Measurements from ENCODE around the gene CMSS1.

DNA sequence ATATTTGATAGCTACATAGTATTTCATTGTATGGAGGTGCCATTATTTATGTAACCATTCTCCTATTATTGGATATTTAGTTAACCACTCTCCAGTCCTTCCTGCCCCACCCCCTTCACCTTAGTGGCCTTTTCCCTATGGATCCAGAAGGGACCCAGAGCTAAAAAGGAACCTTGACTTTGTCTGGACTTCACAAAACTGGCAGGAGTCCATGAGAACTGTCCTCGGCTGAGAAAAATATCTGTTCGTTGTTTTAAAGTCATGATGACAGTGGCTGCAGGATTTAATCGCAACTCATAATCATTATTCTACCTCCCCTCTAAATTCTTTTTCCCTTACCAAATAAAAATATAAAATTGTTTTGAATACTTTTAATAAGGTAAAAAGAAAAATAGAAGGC lies 129.7 kb downstream of the CMSS1 start:
- TF ChIP-seq POLR2AphosphoS5 (IDR thresholded peaks at IDR 0.05; ENCODE audit: low read depth, low read length): no peak
- no peak for TF ChIP-seq SIN3A (IDR thresholded peaks at IDR 0.05; ENCODE audit: borderline replicate concordance, insufficient read depth, low read length)
- TF ChIP-seq, protein P1, sequence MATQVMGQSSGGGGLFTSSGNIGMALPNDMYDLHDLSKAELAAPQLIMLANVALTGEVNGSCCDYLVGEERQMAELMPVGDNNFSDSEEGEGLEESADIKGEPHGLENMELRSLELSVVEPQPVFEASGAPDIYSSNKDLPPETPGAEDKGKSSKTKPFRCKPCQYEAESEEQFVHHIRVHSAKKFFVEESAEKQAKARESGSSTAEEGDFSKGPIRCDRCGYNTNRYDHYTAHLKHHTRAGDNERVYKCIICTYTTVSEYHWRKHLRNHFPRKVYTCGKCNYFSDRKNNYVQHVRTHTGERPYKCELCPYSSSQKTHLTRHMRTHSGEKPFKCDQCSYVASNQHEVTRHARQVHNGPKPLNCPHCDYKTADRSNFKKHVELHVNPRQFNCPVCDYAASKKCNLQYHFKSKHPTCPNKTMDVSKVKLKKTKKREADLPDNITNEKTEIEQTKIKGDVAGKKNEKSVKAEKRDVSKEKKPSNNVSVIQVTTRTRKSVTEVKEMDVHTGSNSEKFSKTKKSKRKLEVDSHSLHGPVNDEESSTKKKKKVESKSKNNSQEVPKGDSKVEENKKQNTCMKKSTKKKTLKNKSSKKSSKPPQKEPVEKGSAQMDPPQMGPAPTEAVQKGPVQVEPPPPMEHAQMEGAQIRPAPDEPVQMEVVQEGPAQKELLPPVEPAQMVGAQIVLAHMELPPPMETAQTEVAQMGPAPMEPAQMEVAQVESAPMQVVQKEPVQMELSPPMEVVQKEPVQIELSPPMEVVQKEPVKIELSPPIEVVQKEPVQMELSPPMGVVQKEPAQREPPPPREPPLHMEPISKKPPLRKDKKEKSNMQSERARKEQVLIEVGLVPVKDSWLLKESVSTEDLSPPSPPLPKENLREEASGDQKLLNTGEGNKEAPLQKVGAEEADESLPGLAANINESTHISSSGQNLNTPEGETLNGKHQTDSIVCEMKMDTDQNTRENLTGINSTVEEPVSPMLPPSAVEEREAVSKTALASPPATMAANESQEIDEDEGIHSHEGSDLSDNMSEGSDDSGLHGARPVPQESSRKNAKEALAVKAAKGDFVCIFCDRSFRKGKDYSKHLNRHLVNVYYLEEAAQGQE (IDR thresholded peaks at IDR 0.05; ENCODE audit: insufficient read depth in 1 of 2, low read depth in 2 of 2, low read length in 2 of 2): no peak
